ENCODE data around the gene PAPPA. TPM values are rescaled to one million over a fixed set of nuclear protein-coding genes. Genes with fewer than 3 reads are reported as not detected.

Gene PAPPA
- total RNA-seq, 1 experiment from 2014 or later: 0.22 TPM

DNA sequence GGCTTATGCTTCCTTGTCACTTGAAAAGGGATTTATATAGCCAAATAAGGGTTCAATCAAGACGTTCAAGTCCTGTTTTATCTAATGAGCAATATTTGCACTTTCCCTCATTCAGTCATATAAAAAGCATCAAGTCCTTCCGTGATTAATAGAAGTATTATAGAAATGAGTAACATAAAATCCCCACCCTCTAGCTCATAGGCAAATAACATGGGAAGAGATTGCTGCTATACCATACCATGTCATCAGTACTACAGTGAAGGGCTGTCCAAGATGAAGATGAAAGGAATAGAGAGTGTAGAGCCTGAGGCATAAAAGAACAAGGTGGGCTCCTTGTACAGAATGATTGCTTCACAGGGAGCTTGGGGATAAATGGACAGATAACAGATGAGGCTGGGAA lies 20.4 kb upstream of the PAPPA start:
- H3K27ac Mint-ChIP-seq: no peak overlapping the region
- peaks cover 8% of the 10 kb centered on the region for H3K27me3 Mint-ChIP-seq (ENCODE audit: low read depth)
- POLR2A ChIA-PET: no interaction called here
- TF ChIP-seq, protein P1, sequence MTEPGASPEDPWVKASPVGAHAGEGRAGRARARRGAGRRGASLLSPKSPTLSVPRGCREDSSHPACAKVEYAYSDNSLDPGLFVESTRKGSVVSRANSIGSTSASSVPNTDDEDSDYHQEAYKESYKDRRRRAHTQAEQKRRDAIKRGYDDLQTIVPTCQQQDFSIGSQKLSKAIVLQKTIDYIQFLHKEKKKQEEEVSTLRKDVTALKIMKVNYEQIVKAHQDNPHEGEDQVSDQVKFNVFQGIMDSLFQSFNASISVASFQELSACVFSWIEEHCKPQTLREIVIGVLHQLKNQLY (CRISPR knock-in tag; IDR thresholded peaks at IDR 0.05): no peak
- TF ChIP-seq TP53 (CRISPR knock-in tag; IDR thresholded peaks at IDR 0.05): no peak
- no peak for TF ChIP-seq NR1H2 (CRISPR knock-in tag; IDR thresholded peaks at IDR 0.05)
- H3K4me3 Mint-ChIP-seq: no peak overlapping the region
- H3K36me3 Mint-ChIP-seq: no peaks in the 10 kb centered on the region
- ATAC-seq (no peak), DNase-seq (ENCODE audit: low spot score) (no peak)
- peaks cover 10% of the 10 kb centered on the region for H3K9me3 Mint-ChIP-seq
- CTCF ChIA-PET: no interaction called here
- H3K4me1 Mint-ChIP-seq: no peaks in the 10 kb centered on the region

DNA sequence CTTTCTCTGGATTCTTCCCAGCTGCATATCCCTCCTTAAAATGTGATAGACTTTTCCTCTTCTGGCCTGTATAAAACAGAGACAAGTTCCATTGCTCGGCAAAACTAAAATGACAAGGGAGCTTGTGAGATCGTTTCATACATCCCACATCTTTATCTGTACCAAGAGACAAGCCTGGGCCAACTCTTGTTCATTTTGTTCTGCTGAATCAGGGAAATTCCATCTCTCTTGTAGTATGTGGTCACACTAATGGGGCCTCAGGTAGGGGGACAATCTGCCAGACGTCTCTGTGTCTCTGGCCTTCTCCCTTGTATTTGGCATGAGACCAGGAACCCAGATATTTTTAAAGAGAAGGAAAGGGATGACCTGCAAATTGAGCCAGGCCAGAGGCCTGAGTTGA lies 18.6 kb upstream of the PAPPA start:
- H3K36me3 Mint-ChIP-seq: no peaks in the 10 kb centered on the region
- DNase-seq (ENCODE audit: low spot score) (no peak), ATAC-seq (no peak)
- ChIA-PET CTCF (no interaction called here), POLR2A (no interaction called here)
- no peak overlapping the region for H3K27ac Mint-ChIP-seq
- H3K9me3 Mint-ChIP-seq: peaks cover 10% of the 10 kb centered on the region
- TF ChIP-seq RELA (CRISPR knock-in tag; IDR thresholded peaks at IDR 0.05; ENCODE audit: borderline replicate concordance) (no peak), CREB1 (CRISPR knock-in tag; IDR thresholded peaks at IDR 0.05) (no peak), IRF2 (CRISPR knock-in tag; IDR thresholded peaks at IDR 0.05; ENCODE audit: borderline replicate concordance, low read depth) (no peak), ETV6 (CRISPR knock-in tag; IDR thresholded peaks at IDR 0.05) (no peak), ESRRA (CRISPR knock-in tag; IDR thresholded peaks at IDR 0.05; ENCODE audit: borderline replicate concordance) (no peak)
- TF ChIP-seq, protein P2, sequence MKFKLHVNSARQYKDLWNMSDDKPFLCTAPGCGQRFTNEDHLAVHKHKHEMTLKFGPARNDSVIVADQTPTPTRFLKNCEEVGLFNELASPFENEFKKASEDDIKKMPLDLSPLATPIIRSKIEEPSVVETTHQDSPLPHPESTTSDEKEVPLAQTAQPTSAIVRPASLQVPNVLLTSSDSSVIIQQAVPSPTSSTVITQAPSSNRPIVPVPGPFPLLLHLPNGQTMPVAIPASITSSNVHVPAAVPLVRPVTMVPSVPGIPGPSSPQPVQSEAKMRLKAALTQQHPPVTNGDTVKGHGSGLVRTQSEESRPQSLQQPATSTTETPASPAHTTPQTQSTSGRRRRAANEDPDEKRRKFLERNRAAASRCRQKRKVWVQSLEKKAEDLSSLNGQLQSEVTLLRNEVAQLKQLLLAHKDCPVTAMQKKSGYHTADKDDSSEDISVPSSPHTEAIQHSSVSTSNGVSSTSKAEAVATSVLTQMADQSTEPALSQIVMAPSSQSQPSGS (CRISPR knock-in tag; IDR thresholded peaks at IDR 0.05; ENCODE audit: borderline replicate concordance, low read depth): no peak
- H3K27me3 Mint-ChIP-seq (ENCODE audit: low read depth): peaks cover 11% of the 10 kb centered on the region
- H3K4me3 Mint-ChIP-seq: no peak overlapping the region
- no peaks in the 10 kb centered on the region for H3K4me1 Mint-ChIP-seq

DNA sequence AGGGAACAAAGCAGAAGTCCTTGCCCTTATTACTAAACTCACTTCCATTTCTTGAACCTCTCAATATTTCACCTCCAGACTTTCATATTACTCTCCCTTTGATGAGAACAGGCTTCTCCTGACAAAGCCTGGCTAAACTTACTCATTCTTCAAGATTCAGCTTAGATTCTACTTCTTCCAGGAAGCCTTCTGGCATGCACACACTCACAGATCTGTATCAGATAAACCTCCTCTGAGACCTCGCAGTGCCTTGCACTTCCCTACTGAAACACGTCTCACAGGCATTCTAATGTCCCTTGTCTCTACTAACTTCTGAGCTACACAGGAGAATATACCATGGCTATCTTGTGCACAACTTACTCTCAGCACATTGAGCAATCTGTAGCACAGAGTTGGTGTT lies 16.6 kb upstream of the PAPPA start:
- no peak overlapping the region for H3K27ac Mint-ChIP-seq
- H3K4me1 Mint-ChIP-seq: no peaks in the 10 kb centered on the region
- no peaks in the 10 kb centered on the region for H3K36me3 Mint-ChIP-seq
- POLR2A ChIA-PET: no interaction called here
- DNase-seq (ENCODE audit: low spot score): no peak
- no peaks in the 10 kb centered on the region for H3K9me3 Mint-ChIP-seq
- H3K4me3 Mint-ChIP-seq: no peak overlapping the region
- H3K27me3 Mint-ChIP-seq (ENCODE audit: low read depth): peaks cover 11% of the 10 kb centered on the region
- CTCF ChIA-PET: no interaction called here
- ATAC-seq: no peak
- TF ChIP-seq, protein P3, sequence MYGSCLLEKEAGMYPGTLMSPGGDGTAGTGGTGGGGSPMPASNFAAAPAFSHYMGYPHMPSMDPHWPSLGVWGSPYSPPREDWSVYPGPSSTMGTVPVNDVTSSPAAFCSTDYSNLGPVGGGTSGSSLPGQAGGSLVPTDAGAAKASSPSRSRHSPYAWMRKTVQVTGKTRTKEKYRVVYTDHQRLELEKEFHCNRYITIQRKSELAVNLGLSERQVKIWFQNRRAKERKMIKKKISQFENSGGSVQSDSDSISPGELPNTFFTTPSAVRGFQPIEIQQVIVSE (CRISPR knock-in tag; IDR thresholded peaks at IDR 0.05; ENCODE audit: borderline replicate concordance): no peak
- TF ChIP-seq ESRRA (CRISPR knock-in tag; IDR thresholded peaks at IDR 0.05; ENCODE audit: borderline replicate concordance): no peak
- no peak for TF ChIP-seq NFATC4 (CRISPR knock-in tag; IDR thresholded peaks at IDR 0.05)
- TF ChIP-seq SMAD4 (CRISPR knock-in tag; IDR thresholded peaks at IDR 0.05): no peak
- TF ChIP-seq, protein P4, sequence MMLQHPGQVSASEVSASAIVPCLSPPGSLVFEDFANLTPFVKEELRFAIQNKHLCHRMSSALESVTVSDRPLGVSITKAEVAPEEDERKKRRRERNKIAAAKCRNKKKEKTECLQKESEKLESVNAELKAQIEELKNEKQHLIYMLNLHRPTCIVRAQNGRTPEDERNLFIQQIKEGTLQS (CRISPR knock-in tag; conservative IDR thresholded peaks at IDR 0.05): no peak
- TF ChIP-seq, protein P5, sequence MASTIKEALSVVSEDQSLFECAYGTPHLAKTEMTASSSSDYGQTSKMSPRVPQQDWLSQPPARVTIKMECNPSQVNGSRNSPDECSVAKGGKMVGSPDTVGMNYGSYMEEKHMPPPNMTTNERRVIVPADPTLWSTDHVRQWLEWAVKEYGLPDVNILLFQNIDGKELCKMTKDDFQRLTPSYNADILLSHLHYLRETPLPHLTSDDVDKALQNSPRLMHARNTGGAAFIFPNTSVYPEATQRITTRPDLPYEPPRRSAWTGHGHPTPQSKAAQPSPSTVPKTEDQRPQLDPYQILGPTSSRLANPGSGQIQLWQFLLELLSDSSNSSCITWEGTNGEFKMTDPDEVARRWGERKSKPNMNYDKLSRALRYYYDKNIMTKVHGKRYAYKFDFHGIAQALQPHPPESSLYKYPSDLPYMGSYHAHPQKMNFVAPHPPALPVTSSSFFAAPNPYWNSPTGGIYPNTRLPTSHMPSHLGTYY (CRISPR knock-in tag; IDR thresholded peaks at IDR 0.05): no peak
- TF ChIP-seq ZNF232 (CRISPR knock-in tag; IDR thresholded peaks at IDR 0.05): no peak
- TF ChIP-seq, protein P6, sequence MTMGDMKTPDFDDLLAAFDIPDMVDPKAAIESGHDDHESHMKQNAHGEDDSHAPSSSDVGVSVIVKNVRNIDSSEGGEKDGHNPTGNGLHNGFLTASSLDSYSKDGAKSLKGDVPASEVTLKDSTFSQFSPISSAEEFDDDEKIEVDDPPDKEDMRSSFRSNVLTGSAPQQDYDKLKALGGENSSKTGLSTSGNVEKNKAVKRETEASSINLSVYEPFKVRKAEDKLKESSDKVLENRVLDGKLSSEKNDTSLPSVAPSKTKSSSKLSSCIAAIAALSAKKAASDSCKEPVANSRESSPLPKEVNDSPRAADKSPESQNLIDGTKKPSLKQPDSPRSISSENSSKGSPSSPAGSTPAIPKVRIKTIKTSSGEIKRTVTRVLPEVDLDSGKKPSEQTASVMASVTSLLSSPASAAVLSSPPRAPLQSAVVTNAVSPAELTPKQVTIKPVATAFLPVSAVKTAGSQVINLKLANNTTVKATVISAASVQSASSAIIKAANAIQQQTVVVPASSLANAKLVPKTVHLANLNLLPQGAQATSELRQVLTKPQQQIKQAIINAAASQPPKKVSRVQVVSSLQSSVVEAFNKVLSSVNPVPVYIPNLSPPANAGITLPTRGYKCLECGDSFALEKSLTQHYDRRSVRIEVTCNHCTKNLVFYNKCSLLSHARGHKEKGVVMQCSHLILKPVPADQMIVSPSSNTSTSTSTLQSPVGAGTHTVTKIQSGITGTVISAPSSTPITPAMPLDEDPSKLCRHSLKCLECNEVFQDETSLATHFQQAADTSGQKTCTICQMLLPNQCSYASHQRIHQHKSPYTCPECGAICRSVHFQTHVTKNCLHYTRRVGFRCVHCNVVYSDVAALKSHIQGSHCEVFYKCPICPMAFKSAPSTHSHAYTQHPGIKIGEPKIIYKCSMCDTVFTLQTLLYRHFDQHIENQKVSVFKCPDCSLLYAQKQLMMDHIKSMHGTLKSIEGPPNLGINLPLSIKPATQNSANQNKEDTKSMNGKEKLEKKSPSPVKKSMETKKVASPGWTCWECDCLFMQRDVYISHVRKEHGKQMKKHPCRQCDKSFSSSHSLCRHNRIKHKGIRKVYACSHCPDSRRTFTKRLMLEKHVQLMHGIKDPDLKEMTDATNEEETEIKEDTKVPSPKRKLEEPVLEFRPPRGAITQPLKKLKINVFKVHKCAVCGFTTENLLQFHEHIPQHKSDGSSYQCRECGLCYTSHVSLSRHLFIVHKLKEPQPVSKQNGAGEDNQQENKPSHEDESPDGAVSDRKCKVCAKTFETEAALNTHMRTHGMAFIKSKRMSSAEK (CRISPR knock-in tag; IDR thresholded peaks at IDR 0.05; ENCODE audit: borderline replicate concordance): no peak
- TF ChIP-seq ATF1 (CRISPR knock-in tag; IDR thresholded peaks at IDR 0.05): no peak
- TF ChIP-seq, protein P7, sequence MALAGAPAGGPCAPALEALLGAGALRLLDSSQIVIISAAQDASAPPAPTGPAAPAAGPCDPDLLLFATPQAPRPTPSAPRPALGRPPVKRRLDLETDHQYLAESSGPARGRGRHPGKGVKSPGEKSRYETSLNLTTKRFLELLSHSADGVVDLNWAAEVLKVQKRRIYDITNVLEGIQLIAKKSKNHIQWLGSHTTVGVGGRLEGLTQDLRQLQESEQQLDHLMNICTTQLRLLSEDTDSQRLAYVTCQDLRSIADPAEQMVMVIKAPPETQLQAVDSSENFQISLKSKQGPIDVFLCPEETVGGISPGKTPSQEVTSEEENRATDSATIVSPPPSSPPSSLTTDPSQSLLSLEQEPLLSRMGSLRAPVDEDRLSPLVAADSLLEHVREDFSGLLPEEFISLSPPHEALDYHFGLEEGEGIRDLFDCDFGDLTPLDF (CRISPR knock-in tag; IDR thresholded peaks at IDR 0.05): no peak
- TF ChIP-seq MXD4 (CRISPR knock-in tag; IDR thresholded peaks at IDR 0.05; ENCODE audit: borderline replicate concordance): no peak

Measured in WTC11 (cell line).